ENCODE data around the gene PZP. TPM values are rescaled to one million over a fixed set of nuclear protein-coding genes. Genes with fewer than 3 reads are reported as not detected.

The PZP gene
- total and polyA plus RNA-seq, 2 of the 8 experiments (the other 6 are each of a cell fraction or from before 2014, with no cell fraction given), result 0.08 TPM; not detected in 1

DNA sequence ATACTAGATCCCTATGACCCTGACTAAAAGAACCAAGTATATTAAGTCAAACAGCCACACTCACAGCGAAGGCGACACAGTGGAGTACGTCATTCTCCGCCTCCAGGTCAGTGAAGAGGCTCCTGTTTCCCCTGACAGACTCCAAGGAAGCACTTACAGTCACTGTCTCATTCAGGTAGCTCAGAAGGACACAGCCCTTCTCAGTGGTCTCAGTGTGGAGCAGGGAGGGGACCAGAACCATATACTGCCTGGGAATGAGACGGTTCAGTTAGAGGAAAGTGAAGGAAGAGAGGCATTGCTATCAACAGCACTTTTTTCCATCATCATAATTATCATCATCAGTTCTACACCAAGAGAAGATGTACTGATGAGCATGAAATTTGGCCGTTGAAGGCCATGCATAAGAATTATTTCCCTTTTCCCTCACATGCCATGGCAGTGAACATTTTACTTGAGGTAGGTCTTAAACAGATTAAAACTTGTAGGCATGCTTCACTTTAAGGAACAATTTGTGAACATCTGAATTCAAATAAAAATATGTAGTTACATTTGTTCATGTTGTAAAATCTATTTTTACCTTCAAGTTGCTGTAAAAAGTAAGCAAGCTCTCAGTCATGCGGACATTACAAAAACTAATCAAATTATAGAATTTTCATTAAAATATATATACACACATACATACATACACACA is 94.8 kb downstream of the PZP start:
- Histone ChIP-seq H2BK12ac (ENCODE audit: low read depth, low read length) (no peak overlapping the region), H3K56ac (replicated peaks; ENCODE audit: insufficient read length, low read depth, low read length) (no peak overlapping the region), H3K4me2 (ENCODE audit: insufficient read depth in 1 of 2, low read depth in 2 of 2, low read length in 2 of 2) (no peak overlapping the region), H3K4me3 (ENCODE audit: extremely low read depth in 1 of 4, insufficient read depth in 2 of 4, low read depth in 3 of 4, low read length in 4 of 4) (no peak overlapping the region), H2BK15ac (ENCODE audit: low read length) (no peak overlapping the region), H2AFZ (ENCODE audit: low read length) (no peak overlapping the region), H3K9me3 (ENCODE audit: insufficient read depth in 2 of 2, low read depth in 1 of 2, low read length in 1 of 2) (no peaks in the 10 kb centered on the region), H2BK120ac (replicated peaks; ENCODE audit: low read depth, low read length) (no peak overlapping the region), H3K18ac (ENCODE audit: extremely low read depth, low read length) (no peak overlapping the region), H3K23ac (ENCODE audit: insufficient read length) (no peak overlapping the region), H3K4ac (replicated peaks; ENCODE audit: insufficient read length, low read depth, low read length) (no peak overlapping the region), H4K91ac (replicated peaks; ENCODE audit: insufficient read length, low read length) (no peak overlapping the region), H3K79me1 (ENCODE audit: low read depth, low read length) (no peaks in the 10 kb centered on the region), H3K36me3 (ENCODE audit: control insufficient read depth in 2 of 4, insufficient read depth in 4 of 4, low read length in 3 of 4) (no peaks in the 10 kb centered on the region), H3K9ac (replicated peaks in 1 of 4; ENCODE audit: extremely low read depth in 1 of 4, low read depth in 3 of 4, low read length in 3 of 4) (no peak overlapping the region), H2BK20ac (ENCODE audit: low read length) (no peak overlapping the region), H3K23me2 (ENCODE audit: low read depth, low read length) (no peaks in the 10 kb centered on the region), H3K27ac (ENCODE audit: low read depth, low read length) (no peak overlapping the region), H4K8ac (ENCODE audit: extremely low read depth, insufficient read depth, low read length) (no peak overlapping the region), H3K4me1 (replicated peaks in 1 of 4; ENCODE audit: control insufficient read depth in 3 of 4, insufficient read depth in 4 of 4, low read length in 3 of 4) (no peaks in the 10 kb centered on the region; a peak in 1 of 7 replicates), H4K5ac (ENCODE audit: insufficient read length, low read depth, low read length) (no peak overlapping the region), H3K27me3 (replicated peaks in 1 of 4; ENCODE audit: control insufficient read depth in 3 of 4, extremely low read depth in 1 of 4, insufficient read depth in 3 of 4, low read length in 3 of 4) (no peaks in the 10 kb centered on the region), H4K20me1 (replicated peaks in 1 of 2; ENCODE audit: control insufficient read depth in 1 of 2, insufficient read depth in 2 of 2, low read length in 2 of 2) (no peaks in the 10 kb centered on the region), H2AK5ac (ENCODE audit: low read depth, low read length) (no peak overlapping the region), H3K14ac (ENCODE audit: insufficient read length) (no peak overlapping the region), H2BK5ac (ENCODE audit: low read depth, low read length) (no peak overlapping the region), H3K79me2 (ENCODE audit: control insufficient read depth in 1 of 2, insufficient read depth in 2 of 2, low read length in 2 of 2) (no peaks in the 10 kb centered on the region)
- CTCF ChIA-PET (ENCODE audit: partially characterized antibody), result no interaction called here
- FAIRE-seq (no peak), DNase-seq (ENCODE audit: low read depth in 1 of 2, low spot score in 2 of 2) (no peak)
- WGBS, 2 experiments (ENCODE audit: extremely low coverage in 1 of 2, insufficient coverage in 1 of 2, insufficient read length in 1 of 2, insufficient replicate concordance in 2 of 2, low coverage in 1 of 2, low lambda C conversion rate in 2 of 2, missing lambda C conversion rate in 1 of 2), result 80% methylated on average over 7 of the region's 7 CpGs; no CpG with 5 or more reads in 1 of the 2 experiments
- POLR2A ChIA-PET (ENCODE audit: partially characterized antibody), result no interaction called here
- TF ChIP-seq CHD1 (IDR thresholded peaks at IDR 0.05; ENCODE audit: low read depth, low read length), result no peak
- no peak for TF ChIP-seq SUZ12 (IDR thresholded peaks at IDR 0.05; ENCODE audit: low read length)
- TF ChIP-seq TEAD4 (IDR thresholded peaks at IDR 0.05; ENCODE audit: low read depth, low read length), result no peak
- TF ChIP-seq SP2 (IDR thresholded peaks at IDR 0.05; ENCODE audit: low read length), result no peak
- TF ChIP-seq RXRA (IDR thresholded peaks at IDR 0.05; ENCODE audit: insufficient read depth, low read depth, low read length), result no peak
- no peak for TF ChIP-seq ASH2L (IDR thresholded peaks at IDR 0.05; ENCODE audit: low read length)
- no peak for TF ChIP-seq EGR1 (IDR thresholded peaks at IDR 0.05; ENCODE audit: borderline replicate concordance, low read depth, low read length)
- no peak for TF ChIP-seq NRF1 (IDR thresholded peaks at IDR 0.05; ENCODE audit: low read depth, low read length)
- TF ChIP-seq RBBP5 (IDR thresholded peaks at IDR 0.05; ENCODE audit: borderline replicate concordance, low read depth, low read length), result no peak
- no peak for TF ChIP-seq POLR2AphosphoS5 (IDR thresholded peaks at IDR 0.05; ENCODE audit: low read depth, low read length)
